GM12875 (cell line): ENCODE data around the gene KIF1B.
"Not testable (repeated sequence)": the region's sequence is repeated elsewhere in the genome, so short reads cannot be mapped to it uniquely, and the experiment has no call there.

Experiments
- H3K4me3 ChIP-seq: one replicate; pipeline ENCODE4 v1.5.1; 2011; ENCODE audit warnings: low read depth, low read length, control low read depth
- CTCF ChIP-seq: IDR thresholded peaks from 2 replicates; pipeline ENCODE4 v1.5.1; 2011; ENCODE audit warnings: low read depth, mild to moderate bottlenecking, control low read depth, inconsistent platforms, low read length, moderate library complexity, borderline replicate concordance; ENCODE audit not compliant: insufficient read depth

The KIF1B gene

GRCh38 chr1:10399444-10399941, 189.1 kb downstream of the KIF1B start:
- TF ChIP-seq CTCF, result no peak
- H3K4me3 ChIP-seq, result peak overlapping the region; percentile 78

GRCh38 chr1:10400013-10400412, 189.6 kb downstream of the KIF1B start:
- H3K4me3 ChIP-seq, result peak overlapping the region; percentile 78
- TF ChIP-seq CTCF, result no peak

- no peak overlapping the region for H3K4me3 ChIP-seq
- no peak for TF ChIP-seq CTCF
Observed at GRCh38 chr1:10401281-10401680, 190.9 kb downstream of the KIF1B start.

GRCh38 chr1:10402729-10403274, 192.4 kb downstream of the KIF1B start:
- no peak for TF ChIP-seq CTCF
- no peak overlapping the region for H3K4me3 ChIP-seq

- no peak overlapping the region for H3K4me3 ChIP-seq
- no peak for TF ChIP-seq CTCF
Observed at GRCh38 chr1:10407201-10407600, 196.8 kb downstream of the KIF1B start.

GRCh38 chr1:10415211-10415930, 205.0 kb downstream of the KIF1B start:
- TF ChIP-seq CTCF, result no peak
- H3K4me3 ChIP-seq, result no peak overlapping the region

- not testable (repeated sequence) for H3K4me3 ChIP-seq
Observed at GRCh38 chr1:10415967-10416366, 205.6 kb downstream of the KIF1B start.

GRCh38 chr1:10418741-10419140, 208.4 kb downstream of the KIF1B start:
- H3K4me3 ChIP-seq, result not testable (repeated sequence)
